Measurements from ENCODE around the gene HIVEP3. TPM values are rescaled to one million over a fixed set of nuclear protein-coding genes. Genes with fewer than 3 reads are reported as not detected.

The HIVEP3 gene
- total and polyA plus RNA-seq, 3 donors from 2014 or later = 4.8 to 7.3 (median 7.2) TPM

DNA sequence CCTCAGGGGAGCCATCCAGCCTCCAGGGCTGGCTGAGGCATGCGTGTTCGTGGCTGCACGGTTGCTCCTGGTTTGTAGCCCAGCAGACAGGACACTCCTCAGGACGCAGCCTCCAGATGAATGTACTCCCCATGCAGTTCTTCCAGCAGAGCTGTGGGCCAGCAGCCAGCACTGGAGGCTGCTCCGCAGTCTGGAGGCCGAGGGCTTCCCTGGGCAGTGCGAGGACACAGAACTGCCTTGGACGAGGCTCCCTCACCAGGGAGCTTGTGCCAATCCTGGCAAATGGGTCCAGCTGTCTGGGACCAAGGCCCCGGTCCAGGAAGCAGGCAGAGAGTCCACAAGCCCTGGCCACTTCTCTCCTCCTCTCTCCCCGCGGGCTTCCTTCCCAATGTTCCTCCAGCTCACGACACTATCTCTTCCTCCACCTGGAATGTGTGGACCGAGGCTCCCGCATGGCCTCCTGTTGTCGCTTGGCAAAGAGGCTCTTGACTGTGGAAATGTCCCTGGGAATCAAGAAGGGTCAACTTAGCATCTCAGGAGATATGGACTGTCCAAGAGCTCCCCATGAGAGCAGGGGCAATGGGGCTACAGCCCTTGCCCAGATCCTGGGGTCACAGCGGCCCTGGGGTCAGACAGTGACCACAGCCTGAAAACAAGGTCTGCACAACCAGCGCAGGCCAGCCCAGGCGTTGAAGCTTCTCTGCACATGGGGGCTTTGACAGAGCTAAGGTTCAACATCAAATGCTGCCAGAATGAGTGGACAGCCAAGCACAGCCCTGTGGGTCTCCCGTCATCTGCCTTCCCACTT is 439.5 kb downstream of the HIVEP3 start:
- WGBS, 2 donors = 43 to 59% methylated on average over 15 to 19 of the region's 19 CpGs
- H3K4me1 ChIP-seq = peaks cover 41% of the 10 kb centered on the region
- no peaks in the 10 kb centered on the region for H3K9me3 ChIP-seq
- no peak for TF ChIP-seq POLR2A (IDR thresholded peaks at IDR 0.05)
- TF ChIP-seq, protein P1, sequence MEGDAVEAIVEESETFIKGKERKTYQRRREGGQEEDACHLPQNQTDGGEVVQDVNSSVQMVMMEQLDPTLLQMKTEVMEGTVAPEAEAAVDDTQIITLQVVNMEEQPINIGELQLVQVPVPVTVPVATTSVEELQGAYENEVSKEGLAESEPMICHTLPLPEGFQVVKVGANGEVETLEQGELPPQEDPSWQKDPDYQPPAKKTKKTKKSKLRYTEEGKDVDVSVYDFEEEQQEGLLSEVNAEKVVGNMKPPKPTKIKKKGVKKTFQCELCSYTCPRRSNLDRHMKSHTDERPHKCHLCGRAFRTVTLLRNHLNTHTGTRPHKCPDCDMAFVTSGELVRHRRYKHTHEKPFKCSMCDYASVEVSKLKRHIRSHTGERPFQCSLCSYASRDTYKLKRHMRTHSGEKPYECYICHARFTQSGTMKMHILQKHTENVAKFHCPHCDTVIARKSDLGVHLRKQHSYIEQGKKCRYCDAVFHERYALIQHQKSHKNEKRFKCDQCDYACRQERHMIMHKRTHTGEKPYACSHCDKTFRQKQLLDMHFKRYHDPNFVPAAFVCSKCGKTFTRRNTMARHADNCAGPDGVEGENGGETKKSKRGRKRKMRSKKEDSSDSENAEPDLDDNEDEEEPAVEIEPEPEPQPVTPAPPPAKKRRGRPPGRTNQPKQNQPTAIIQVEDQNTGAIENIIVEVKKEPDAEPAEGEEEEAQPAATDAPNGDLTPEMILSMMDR (IDR thresholded peaks at IDR 0.05) = no peak
- peak; percentile 90 for DNase-seq
- no peak overlapping the region for H3K4me3 ChIP-seq
- peak overlapping the region in 1 of 2 donors; percentile 14 for H3K27ac ChIP-seq
- no peaks in the 10 kb centered on the region for H3K27me3 ChIP-seq
- intact Hi-C loops (cut with DNase I; ENCODE audit: low total_unique reads) = no loop called here
- no peaks in the 10 kb centered on the region for H3K36me3 ChIP-seq (ENCODE audit: low read depth, missing control alignments)

DNA sequence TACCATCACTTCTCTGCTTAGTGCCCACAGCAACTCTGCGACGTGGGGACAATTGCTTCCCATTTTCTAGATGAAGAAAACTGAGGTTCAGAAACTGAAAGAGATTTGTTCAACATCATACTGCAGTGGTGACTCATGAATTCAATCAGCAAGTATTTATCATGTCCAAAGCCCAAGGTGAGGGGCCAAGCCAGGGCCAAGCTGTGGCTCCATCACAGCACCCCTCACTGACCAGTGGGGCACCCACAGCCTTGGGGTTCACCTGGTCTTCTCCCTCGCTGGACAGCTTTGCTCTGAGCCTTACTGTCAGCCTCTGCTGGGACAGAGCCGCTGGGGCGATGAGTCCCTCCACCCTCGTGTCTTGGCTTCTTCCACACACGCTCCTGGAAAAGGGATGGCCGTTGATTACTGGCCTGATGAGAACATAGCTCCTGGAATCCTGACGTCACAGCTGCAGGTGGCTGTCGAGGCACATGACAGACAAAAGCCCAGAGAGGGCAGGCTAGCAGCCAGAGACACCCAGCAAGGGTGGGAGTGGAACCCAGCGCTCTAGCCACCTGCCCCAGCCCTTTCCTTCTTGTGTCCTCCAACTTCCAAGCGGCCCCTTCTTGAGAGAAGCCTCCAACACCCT is 440.5 kb downstream of the HIVEP3 start:
- H3K27ac ChIP-seq = no peak overlapping the region
- DNase-seq = no peak
- no peak for TF ChIP-seq POLR2A (IDR thresholded peaks at IDR 0.05)
- TF ChIP-seq, protein P1 (IDR thresholded peaks at IDR 0.05) = no peak
- 75 to 78% methylated on average over 11 to 12 of the region's 12 CpGs for WGBS, 2 donors
- H3K4me1 ChIP-seq = peaks cover 41% of the 10 kb centered on the region
- no peaks in the 10 kb centered on the region for H3K36me3 ChIP-seq (ENCODE audit: low read depth, missing control alignments)
- intact Hi-C loops (cut with DNase I; ENCODE audit: low total_unique reads) = no loop called here
- H3K4me3 ChIP-seq = no peak overlapping the region
- no peaks in the 10 kb centered on the region for H3K9me3 ChIP-seq
- H3K27me3 ChIP-seq = no peaks in the 10 kb centered on the region

DNA sequence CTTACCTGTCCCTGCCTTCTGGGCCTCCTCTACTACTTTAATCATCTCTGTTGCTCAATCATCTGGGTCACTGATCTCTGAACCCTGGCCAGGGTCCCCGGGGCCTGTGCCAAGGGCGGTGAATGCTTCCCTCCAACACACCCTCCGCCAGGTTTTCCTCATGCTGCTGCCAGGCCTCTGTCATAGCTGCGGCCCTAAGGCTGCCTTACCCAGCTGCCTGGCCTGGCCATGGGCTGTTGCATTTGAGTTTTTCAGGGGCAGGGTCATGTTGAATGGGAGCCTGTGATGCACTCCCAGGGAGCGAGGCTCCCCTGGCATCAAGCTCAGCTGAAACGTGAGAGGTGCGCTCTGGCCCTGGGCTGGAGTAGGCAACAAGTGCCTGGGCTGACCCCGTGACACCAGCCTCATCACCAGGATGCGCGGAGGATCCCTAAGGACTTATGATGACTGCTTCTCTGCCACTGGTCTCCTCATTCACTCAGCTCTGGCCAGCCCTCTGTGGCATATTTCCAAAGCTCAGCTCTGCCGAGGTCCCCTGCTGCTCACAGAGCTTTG is 441.8 kb downstream of the HIVEP3 start:
- intact Hi-C loops (cut with DNase I; ENCODE audit: low total_unique reads) = no loop called here
- DNase-seq = no peak
- Histone ChIP-seq H3K36me3 (ENCODE audit: low read depth, missing control alignments) (no peaks in the 10 kb centered on the region), H3K9me3 (no peaks in the 10 kb centered on the region), H3K27me3 (no peaks in the 10 kb centered on the region), H3K27ac (no peak overlapping the region), H3K4me3 (no peak overlapping the region), H3K4me1 (peaks cover 41% of the 10 kb centered on the region)
- WGBS, 2 donors = 75 to 80% methylated on average over 10 to 11 of the region's 11 CpGs
- TF ChIP-seq, protein P1 (IDR thresholded peaks at IDR 0.05) = no peak
- TF ChIP-seq POLR2A (IDR thresholded peaks at IDR 0.05) = no peak

DNA sequence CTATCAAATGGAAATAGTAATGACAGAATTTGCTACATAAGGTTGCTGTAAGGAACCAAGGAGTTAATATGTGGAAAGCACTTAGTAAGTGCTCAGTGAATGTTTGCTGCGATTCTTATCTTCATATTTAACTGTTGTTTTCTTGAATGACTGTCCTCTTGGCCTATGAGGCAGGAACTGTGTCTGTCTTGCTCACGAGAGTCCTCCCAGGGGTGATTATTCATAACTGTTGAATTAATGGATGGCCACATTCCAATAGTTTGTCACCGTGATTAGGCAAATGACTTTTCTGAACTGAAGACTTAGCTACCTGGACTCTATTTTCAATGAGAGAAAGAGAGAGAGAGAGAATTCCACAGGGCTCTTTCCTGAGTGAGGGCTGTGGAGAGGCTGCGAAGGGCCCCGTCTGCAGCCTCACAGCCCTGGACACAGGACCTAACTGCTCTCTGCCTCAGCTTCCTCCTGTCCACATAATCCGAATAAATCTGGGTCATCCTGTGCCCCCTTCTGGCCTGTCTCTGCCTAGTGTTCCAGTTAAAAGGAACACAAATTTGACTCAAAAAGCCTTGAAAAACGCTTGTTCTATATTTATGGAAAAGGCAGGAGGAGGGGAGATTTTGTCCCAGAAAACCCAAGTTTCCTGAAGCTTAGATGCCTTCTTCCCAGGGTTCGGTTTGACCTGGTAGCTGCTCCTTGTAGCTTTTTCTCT is 442.7 kb downstream of the HIVEP3 start:
- Histone ChIP-seq H3K27me3 (no peaks in the 10 kb centered on the region), H3K27ac (no peak overlapping the region), H3K9me3 (no peaks in the 10 kb centered on the region), H3K36me3 (ENCODE audit: low read depth, missing control alignments) (no peaks in the 10 kb centered on the region), H3K4me1 (peaks cover 41% of the 10 kb centered on the region), H3K4me3 (no peak overlapping the region)
- intact Hi-C loops (cut with DNase I; ENCODE audit: low total_unique reads) = no loop called here
- TF ChIP-seq, protein P1 (IDR thresholded peaks at IDR 0.05) = no peak
- TF ChIP-seq POLR2A (IDR thresholded peaks at IDR 0.05) = no peak
- WGBS, 2 donors = 42 to 46% methylated on average over 7 to 8 of the region's 8 CpGs
- no peak for DNase-seq
